GM12874 (cell line): ENCODE results near the gene KRTAP10-1.

ENCODE experiments used
- CTCF ChIP-seq: IDR thresholded peaks from 2 replicates; pipeline ENCODE4 v1.5.1; 2011; ENCODE audit warnings: low read depth, mild to moderate bottlenecking, control low read depth, low read length, moderate library complexity; ENCODE audit not compliant: insufficient read depth

KRTAP10-1 gene

DNA sequence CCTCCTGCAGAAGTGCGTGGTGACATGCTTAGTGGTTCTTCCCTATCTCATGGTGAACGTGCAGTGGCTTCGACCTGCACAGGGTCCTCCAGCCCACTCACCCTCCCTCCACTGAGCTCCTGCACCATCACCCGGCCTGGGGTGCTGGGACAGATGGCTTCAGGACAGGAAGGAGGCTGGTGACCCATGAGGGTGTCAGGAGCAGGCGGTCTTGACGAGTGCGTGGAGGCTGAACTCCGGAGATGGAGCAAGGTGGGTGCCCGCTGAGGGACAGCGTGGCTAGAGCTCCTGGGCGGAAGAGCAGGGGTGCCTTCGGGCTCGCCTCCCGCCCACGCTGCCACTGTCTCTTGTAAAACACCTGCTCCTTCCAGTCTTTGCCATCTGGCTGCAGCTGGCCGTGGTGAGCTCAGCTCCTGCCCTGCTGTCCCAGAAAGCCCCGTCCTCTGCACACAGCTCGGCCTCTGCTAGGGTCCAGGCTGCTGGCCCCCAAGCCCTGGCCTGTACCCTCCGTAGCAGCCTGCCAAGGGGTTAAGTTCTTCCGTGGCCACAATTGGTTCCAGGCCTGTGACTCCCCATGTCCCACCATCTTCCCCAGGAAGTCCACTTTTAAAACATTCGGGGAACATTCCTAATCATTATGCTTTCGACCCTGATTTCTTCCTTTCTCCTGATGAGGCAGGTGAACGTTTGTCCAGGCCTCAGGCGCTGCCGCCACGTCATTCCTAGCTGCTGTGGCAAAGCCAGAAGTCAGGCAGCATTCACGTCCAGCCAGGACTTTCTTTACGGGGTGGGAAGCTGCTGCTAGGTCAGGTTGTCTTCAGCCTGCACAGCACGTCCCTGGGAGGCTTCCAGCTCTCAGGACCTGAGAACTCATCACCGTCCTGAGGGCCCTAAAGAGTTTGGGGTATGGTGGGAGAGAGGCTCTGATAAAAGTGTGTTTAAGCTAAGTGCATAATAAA is 8.1 kb downstream of the KRTAP10-1 start:
- no peak for TF ChIP-seq CTCF

- TF ChIP-seq CTCF, result no peak
These were observed 8.9 kb downstream of the KRTAP10-1 start for GRCh38 chr21:44530903-44531605.

DNA sequence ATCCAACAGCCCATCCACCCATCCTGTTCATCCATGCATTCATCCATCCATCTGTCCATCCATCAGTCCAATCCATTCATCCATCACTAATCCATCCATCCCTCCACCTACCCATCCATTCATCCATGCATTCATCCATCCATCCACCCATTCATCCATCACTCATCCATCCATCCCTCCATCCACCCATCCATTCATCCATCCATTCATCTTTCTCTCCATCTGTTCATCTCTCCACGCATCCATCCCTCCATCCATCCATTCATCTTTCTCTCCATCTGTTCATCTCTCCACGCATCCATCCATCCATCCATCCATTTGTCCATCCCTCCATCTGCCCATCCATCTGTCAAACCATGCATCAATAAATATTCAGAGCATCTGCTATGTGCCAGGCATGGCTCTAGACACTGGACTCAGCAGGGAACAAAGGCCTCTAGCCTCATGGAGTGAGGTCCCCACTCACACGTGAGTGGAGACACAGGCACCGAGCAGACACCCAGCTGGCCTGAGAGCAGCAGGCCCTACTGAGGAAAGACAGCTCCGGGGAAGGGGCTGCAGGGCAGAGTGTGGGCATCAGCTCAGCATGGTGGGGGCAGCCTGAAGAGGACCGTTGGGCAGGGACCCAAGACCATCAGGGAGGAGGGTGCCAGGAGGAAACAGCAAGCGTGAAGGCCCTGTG is 9.6 kb downstream of the KRTAP10-1 start:
- no peak for TF ChIP-seq CTCF

DNA sequence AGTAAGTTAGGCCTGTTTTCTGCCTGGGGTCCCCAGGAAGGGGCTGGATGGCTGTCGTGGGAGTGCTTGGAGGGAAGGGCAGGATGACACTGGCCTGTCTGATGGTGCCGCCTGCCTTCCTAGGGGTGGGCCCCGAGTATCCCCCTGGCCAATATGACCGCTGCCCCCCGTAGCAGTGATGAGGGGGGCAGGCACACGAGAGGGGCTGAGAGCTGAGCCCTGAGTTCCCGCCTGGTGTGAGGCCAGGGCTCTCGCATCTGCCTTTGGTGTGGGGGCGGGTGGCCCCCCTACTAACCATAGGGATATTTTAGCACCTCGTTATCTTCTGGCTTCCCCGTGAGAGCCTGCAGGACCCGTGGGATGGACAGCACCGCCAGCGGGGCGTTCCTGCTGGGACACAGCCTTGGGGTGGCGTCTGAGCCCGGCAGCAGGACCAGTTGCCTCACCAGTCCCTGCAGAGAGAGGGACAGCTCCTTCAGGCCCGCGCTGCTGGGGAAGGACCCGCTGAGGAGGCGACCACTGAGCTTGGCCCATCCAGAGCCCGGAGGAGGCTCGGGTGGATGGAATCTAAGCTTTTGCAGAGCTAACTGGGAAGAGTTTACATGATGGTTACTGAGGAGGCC is 10.4 kb downstream of the KRTAP10-1 start:
- TF ChIP-seq CTCF, result no peak

- no peak for TF ChIP-seq CTCF
These were observed 11.0 kb downstream of the KRTAP10-1 start for GRCh38 chr21:44529011-44529421.

- no peak for TF ChIP-seq CTCF
These were observed 11.4 kb downstream of the KRTAP10-1 start for GRCh38 chr21:44528634-44528995.

DNA sequence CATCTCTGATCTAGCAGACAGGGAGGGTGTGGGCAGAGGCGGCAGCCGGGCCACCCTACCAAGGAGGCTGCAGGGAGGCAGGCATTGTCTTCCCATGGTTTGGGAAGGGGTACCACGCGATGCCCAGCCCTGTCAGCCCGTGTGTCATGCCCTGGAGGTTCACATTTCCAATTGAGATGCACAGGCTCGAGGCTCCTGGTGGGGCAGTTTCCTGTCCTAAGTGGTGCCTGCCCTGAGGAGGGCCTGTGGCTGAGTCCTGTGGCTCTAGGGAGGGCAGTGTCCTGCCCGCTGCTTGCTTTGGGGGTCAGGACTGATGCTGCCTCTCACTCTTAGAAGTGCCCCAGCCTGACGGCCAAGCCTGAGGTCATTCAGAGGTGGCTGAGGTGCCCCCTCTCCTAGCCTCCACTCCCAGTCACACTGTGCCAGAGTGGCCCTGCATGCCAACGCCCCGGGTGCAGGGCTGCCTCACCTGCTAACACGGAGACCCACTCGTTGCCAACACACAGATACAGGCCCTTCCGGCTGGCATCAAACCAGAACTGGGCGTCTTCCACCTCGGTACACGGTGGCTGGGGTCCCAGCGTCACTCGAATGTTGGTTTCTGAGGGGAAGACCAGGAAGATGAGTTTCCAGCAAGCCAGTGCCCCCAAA is 11.9 kb downstream of the KRTAP10-1 start:
- TF ChIP-seq CTCF, result no peak
